Hepatocyte (in vitro differentiated cells): ENCODE measurements around the gene TRAM2. TPM values are rescaled to one million over a fixed set of nuclear protein-coding genes. Genes with fewer than 3 reads are reported as not detected.

ENCODE experiments used
- DNase-seq: peaks from one replicate; pipeline ENCODE4 v3.0.0-alpha.2; 2016; ENCODE audit warnings: low spot score
- H2AFZ ChIP-seq: fragments of 200-600 bp; sonication (generic); 2 replicates; pipeline ENCODE4 v1.6.0; 2016; ENCODE audit warnings: antibody characterized with exemption, mild to moderate bottlenecking
- H3K27ac ChIP-seq: fragments of 200-600 bp; sonication (generic); 2 replicates; pipeline ENCODE4 v1.5.1; 2016; ENCODE audit warnings: mild to moderate bottlenecking
- H3K27me3 ChIP-seq: fragments of 200-600 bp; sonication (generic); 2 replicates; pipeline ENCODE4 v1.6.1; 2016
- H3K36me3 ChIP-seq: fragments of 200-600 bp; sonication (generic); replicated peaks from 2 replicates; pipeline ENCODE4 v1.5.1; 2016; ENCODE audit warnings: low read depth; ENCODE audit not compliant: insufficient read depth
- H3K4me1 ChIP-seq: fragments of 200-600 bp; sonication (generic); 2 replicates; pipeline ENCODE4 v1.5.1; 2016; ENCODE audit warnings: mild to moderate bottlenecking, moderate library complexity; ENCODE audit not compliant: insufficient read depth
- H3K4me2 ChIP-seq: fragments of 200-600 bp; sonication (generic); 2 replicates; pipeline ENCODE4 v1.6.0; 2016
- H3K4me3 ChIP-seq: fragments of 200-600 bp; sonication (generic); 2 replicates; pipeline ENCODE4 v1.5.1; 2016; ENCODE audit warnings: mild to moderate bottlenecking
- H3K79me2 ChIP-seq: fragments of 200-600 bp; sonication (generic); 2 replicates; pipeline ENCODE4 v1.6.0; 2017; ENCODE audit warnings: mild to moderate bottlenecking
- H3K9me2 ChIP-seq: fragments of 200-600 bp; sonication (generic); replicated peaks from 2 replicates; pipeline ENCODE4 v1.6.0; 2017; ENCODE audit warnings: mild to moderate bottlenecking; ENCODE audit not compliant: insufficient read depth
- H3K9me3 ChIP-seq: fragments of 200-600 bp; sonication (generic); 2 replicates; pipeline ENCODE4 v1.5.1; 2016; ENCODE audit warnings: low read depth, mild to moderate bottlenecking
- H4K20me1 ChIP-seq: fragments of 200-600 bp; sonication (generic); 2 replicates; pipeline ENCODE4 v1.6.0; 2016; ENCODE audit warnings: mild to moderate bottlenecking; ENCODE audit not compliant: insufficient read depth, poor library complexity, severe bottlenecking
- CTCF ChIP-seq: fragments of 200-600 bp; sonication (generic); IDR thresholded peaks from 2 replicates; pipeline ENCODE4 v1.5.1; 2016; ENCODE audit warnings: antibody characterized with exemption, mild to moderate bottlenecking; ENCODE audit not compliant: poor library complexity
- EZH2 ChIP-seq: fragments of 200-600 bp; sonication (generic); IDR thresholded peaks from 2 replicates; pipeline ENCODE4 v1.6.1; 2016; ENCODE audit warnings: antibody characterized with exemption, mild to moderate bottlenecking, borderline replicate concordance
- EZH2phosphoT487 ChIP-seq: fragments of 200-600 bp; sonication (generic); IDR thresholded peaks from one replicate; pipeline ENCODE4 v1.6.1; 2018; ENCODE audit warnings: antibody characterized with exemption, mild to moderate bottlenecking, low read depth, moderate library complexity; ENCODE audit not compliant: unreplicated experiment, severe bottlenecking
- WGBS: methylation state at CpG from one replicate; pipeline ENCODE4 v1.1.6; 2016; ENCODE audit warnings: low lambda C conversion rate; ENCODE audit errors: missing lambda C conversion rate; 5-methylcytosine and 5-hydroxymethylcytosine counted together
- polyA plus RNA-seq: library from polyadenylated mRNA; unstranded; fragments of >200 nt; fragmentation: Nextera tagmentation; extraction: Ambion mirVana; gene quantifications from 2 replicates; pipeline ENCODE4 v1.2.1, GENCODE V29; 2016
- total RNA-seq: library from RNA; depleted of rRNA; stranded (reverse); fragments of >200 nt; gene quantifications from 2 replicates; pipeline ENCODE4 v1.2.3, GENCODE V29; 2014

Gene TRAM2
- total and polyA plus RNA-seq, 2 experiments from 2014 or later, result 29.6 to 47.6 TPM

DNA sequence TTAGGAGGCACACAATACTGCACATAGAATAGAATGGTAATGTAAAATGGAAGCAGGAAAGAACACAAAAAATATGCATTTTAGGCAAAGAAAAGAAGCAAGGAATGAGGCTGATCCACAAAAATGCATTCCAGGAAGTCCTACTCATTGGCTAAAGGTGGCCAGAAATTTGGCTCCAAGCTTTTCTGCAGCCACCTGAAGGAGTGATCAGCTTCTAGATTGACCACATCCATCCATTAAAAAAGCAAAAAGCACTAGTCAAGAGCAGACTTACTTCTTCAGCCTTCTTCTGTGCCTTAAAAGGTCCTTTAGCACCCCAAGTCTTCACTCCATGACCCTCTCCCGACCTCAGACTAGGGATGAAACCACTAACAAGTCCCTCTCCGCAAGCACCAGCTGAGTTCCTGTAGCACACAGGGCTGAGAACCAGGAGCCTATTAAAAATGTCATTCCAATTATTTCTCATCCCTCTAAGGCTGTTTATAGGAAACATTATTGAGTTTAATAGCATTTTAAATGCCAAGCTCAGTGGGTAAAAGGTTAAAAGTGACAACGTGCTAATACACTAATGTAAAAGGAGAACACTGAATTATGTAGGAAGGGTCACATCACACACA lies 36.5 kb downstream of the TRAM2 start:
- DNase-seq, result no peak
- Histone ChIP-seq H4K20me1 (peaks cover 27% of the 10 kb centered on the region), H3K27me3 (no peaks in the 10 kb centered on the region), H3K4me1 (peaks cover 32% of the 10 kb centered on the region), H3K4me3 (no peak overlapping the region), H3K36me3 (no peaks in the 10 kb centered on the region), H3K79me2 (peaks cover 94% of the 10 kb centered on the region), H3K4me2 (no peak overlapping the region), H3K9me3 (no peaks in the 10 kb centered on the region), H2AFZ (no peak overlapping the region), H3K27ac (no peak overlapping the region), H3K9me2 (no peaks in the 10 kb centered on the region)
- TF ChIP-seq EZH2phosphoT487, result no peak
- no peak for TF ChIP-seq CTCF
- TF ChIP-seq EZH2, result no peak
- WGBS, result 63% methylated on average over 3 of the region's 3 CpGs

DNA sequence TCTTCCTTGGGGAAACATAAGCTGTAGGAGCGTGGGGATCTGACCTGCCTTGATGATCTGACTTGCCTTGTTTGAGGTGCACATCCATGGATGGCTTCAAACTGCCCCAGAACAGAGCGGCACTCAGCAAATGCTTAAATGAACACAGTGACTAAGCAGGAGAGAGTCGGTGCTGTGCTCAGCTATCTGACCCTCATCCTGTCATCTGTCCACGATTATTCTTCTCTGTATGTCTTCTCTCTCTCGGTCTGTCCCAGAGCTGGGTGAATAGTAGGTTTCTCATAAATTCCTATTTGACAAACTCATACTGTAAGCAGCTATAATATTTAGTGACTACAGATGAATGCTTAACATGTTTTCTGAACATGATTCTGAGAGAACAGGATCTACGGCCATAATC lies 37.3 kb downstream of the TRAM2 start:
- WGBS, result 69% methylated on average over 6 of the region's 6 CpGs
- Histone ChIP-seq H3K4me3 (no peak overlapping the region), H3K4me2 (no peak overlapping the region), H3K36me3 (no peaks in the 10 kb centered on the region), H2AFZ (no peak overlapping the region), H3K4me1 (peaks cover 24% of the 10 kb centered on the region), H3K27me3 (no peaks in the 10 kb centered on the region), H3K9me2 (no peaks in the 10 kb centered on the region), H3K9me3 (no peaks in the 10 kb centered on the region), H3K27ac (no peak overlapping the region), H3K79me2 (peaks cover 86% of the 10 kb centered on the region), H4K20me1 (peaks cover 26% of the 10 kb centered on the region)
- no peak for DNase-seq
- TF ChIP-seq EZH2phosphoT487 (no peak), EZH2 (no peak), CTCF (no peak)

GRCh38 chr6:52538901-52539354 lies 37.9 kb downstream of the TRAM2 start:
- H3K4me2 ChIP-seq, result no peak overlapping the region
- no peaks in the 10 kb centered on the region for H3K27me3 ChIP-seq
- H3K27ac ChIP-seq, result no peak overlapping the region
- no peak for TF ChIP-seq CTCF
- no peak for TF ChIP-seq EZH2
- TF ChIP-seq EZH2phosphoT487, result no peak
- H3K4me1 ChIP-seq, result peaks cover 18% of the 10 kb centered on the region
- H3K4me3 ChIP-seq, result no peak overlapping the region
- H3K9me2 ChIP-seq, result no peaks in the 10 kb centered on the region
- no peak overlapping the region for H2AFZ ChIP-seq
- H3K36me3 ChIP-seq, result no peaks in the 10 kb centered on the region
- H3K9me3 ChIP-seq, result no peaks in the 10 kb centered on the region
- WGBS, result 92% methylated on average over 5 of the region's 5 CpGs
- peaks cover 24% of the 10 kb centered on the region for H4K20me1 ChIP-seq
- H3K79me2 ChIP-seq, result peaks cover 80% of the 10 kb centered on the region
- no peak for DNase-seq
